Smooth muscle cell (in vitro differentiated cells): Measurements from ENCODE around the gene OR2M2. TPM values are rescaled to one million over a fixed set of nuclear protein-coding genes. Genes with fewer than 3 reads are reported as not detected.

Source experiments
- DNase-seq: peaks from one replicate; lab custom pipeline; 2025; ENCODE audit not compliant: unreplicated experiment; lab: John Stamatoyannopoulos, UW
- H2AFZ ChIP-seq: fragments of 200-600 bp; sonication (generic); 2 replicates; pipeline ENCODE4 v1.6.0; 2016; ENCODE audit warnings: antibody characterized with exemption, low read depth, mild to moderate bottlenecking
- H3F3A ChIP-seq: fragments of 200-600 bp; sonication (generic); 2 replicates; pipeline ENCODE4 v1.6.0; 2017; ENCODE audit warnings: antibody characterized with exemption, low read depth
- H3K27ac ChIP-seq: fragments of 200-600 bp; sonication (generic); 2 replicates; pipeline ENCODE4 v1.5.1; 2016; ENCODE audit warnings: low read depth, mild to moderate bottlenecking
- H3K27me3 ChIP-seq: fragments of 200-600 bp; sonication (generic); 2 replicates; pipeline ENCODE4 v1.6.1; 2016; ENCODE audit warnings: low read depth, mild to moderate bottlenecking
- H3K36me3 ChIP-seq: fragments of 200-600 bp; sonication (generic); 2 replicates; pipeline ENCODE4 v1.5.1; 2016; ENCODE audit warnings: low read depth
- H3K4me1 ChIP-seq: fragments of 200-600 bp; sonication (generic); 2 replicates; pipeline ENCODE4 v1.5.1; 2016; ENCODE audit warnings: low read depth
- H3K4me2 ChIP-seq: fragments of 200-600 bp; sonication (generic); 2 replicates; pipeline ENCODE4 v1.6.0; 2016; ENCODE audit warnings: mild to moderate bottlenecking
- H3K4me3 ChIP-seq: fragments of 200-600 bp; sonication (generic); 2 replicates; pipeline ENCODE4 v1.5.1; 2016; ENCODE audit warnings: mild to moderate bottlenecking
- H3K79me2 ChIP-seq: fragments of 200-600 bp; sonication (generic); 2 replicates; pipeline ENCODE4 v1.6.0; 2016; ENCODE audit warnings: low read depth, mild to moderate bottlenecking
- H3K9ac ChIP-seq: fragments of 200-600 bp; sonication (generic); 2 replicates; pipeline ENCODE4 v1.6.0; 2016; ENCODE audit warnings: low read depth
- H3K9me3 ChIP-seq: fragments of 200-600 bp; sonication (generic); replicated peaks from 2 replicates; pipeline ENCODE4 v1.5.1; 2016; ENCODE audit warnings: low read depth
- H4K20me1 ChIP-seq: fragments of 200-600 bp; sonication (generic); 2 replicates; pipeline ENCODE4 v1.6.0; 2016; ENCODE audit warnings: low read depth
- CTCF ChIP-seq: fragments of 200-600 bp; sonication (generic); IDR thresholded peaks from 2 replicates; pipeline ENCODE4 v1.5.1; 2017; ENCODE audit warnings: borderline replicate concordance, mild to moderate bottlenecking, antibody characterized with exemption; ENCODE audit not compliant: insufficient read depth, poor library complexity, severe bottlenecking
- WGBS: methylation state at CpG from one replicate; pipeline ENCODE4 v1.1.7; 2016; ENCODE audit warnings: low lambda C conversion rate; 5-methylcytosine and 5-hydroxymethylcytosine counted together
- polyA plus RNA-seq: library from polyadenylated mRNA; unstranded; fragments of >200 nt; fragmentation: Nextera tagmentation; extraction: Ambion mirVana; gene quantifications from 2 replicates; pipeline ENCODE4 v1.2.1, GENCODE V29; 2016
- total RNA-seq: library from RNA; depleted of rRNA; stranded (reverse); fragments of >200 nt; gene quantifications from 2 replicates; pipeline ENCODE4 v1.2.3, GENCODE V29; 2014

OR2M2 gene
- total and polyA plus RNA-seq, 2 experiments from 2014 or later = not detected

- no peak for TF ChIP-seq CTCF
- no peak overlapping the region for H3K27ac ChIP-seq
- no peaks in the 10 kb centered on the region for H3K79me2 ChIP-seq
- H3K36me3 ChIP-seq = no peaks in the 10 kb centered on the region
- H3F3A ChIP-seq = no peaks in the 10 kb centered on the region
- H3K9me3 ChIP-seq = peaks cover 8% of the 10 kb centered on the region
- no peak overlapping the region for H2AFZ ChIP-seq
- no peaks in the 10 kb centered on the region for H4K20me1 ChIP-seq
- no peaks in the 10 kb centered on the region for H3K4me1 ChIP-seq
- no peak overlapping the region for H3K9ac ChIP-seq
- WGBS = 68% methylated on average over 7 of the region's 7 CpGs
- H3K4me2 ChIP-seq = no peak overlapping the region
- no peaks in the 10 kb centered on the region for H3K27me3 ChIP-seq
- H3K4me3 ChIP-seq = no peak overlapping the region
- no peak for DNase-seq
These were observed 9.4 kb downstream of the OR2M2 start for GRCh38 chr1:248183996-248184395.

- WGBS = 58% methylated on average over 3 of the region's 3 CpGs
- Histone ChIP-seq H3K27me3 (no peaks in the 10 kb centered on the region), H3K36me3 (no peaks in the 10 kb centered on the region), H3K4me3 (no peak overlapping the region), H3K4me1 (no peaks in the 10 kb centered on the region), H3K27ac (no peak overlapping the region), H4K20me1 (no peaks in the 10 kb centered on the region), H3K9ac (no peak overlapping the region), H3K4me2 (no peak overlapping the region), H3K79me2 (no peaks in the 10 kb centered on the region), H3F3A (no peaks in the 10 kb centered on the region), H2AFZ (no peak overlapping the region), H3K9me3 (peaks cover 11% of the 10 kb centered on the region)
- no peak for TF ChIP-seq CTCF
- DNase-seq = no peak
These were observed 12.7 kb downstream of the OR2M2 start for GRCh38 chr1:248187363-248187762.

GRCh38 chr1:248189026-248189425 lies 14.4 kb downstream of the OR2M2 start:
- no peak overlapping the region for H3K4me2 ChIP-seq
- H3K79me2 ChIP-seq = no peaks in the 10 kb centered on the region
- DNase-seq = no peak
- no peak overlapping the region for H3K27ac ChIP-seq
- H3K36me3 ChIP-seq = no peaks in the 10 kb centered on the region
- H3F3A ChIP-seq = no peaks in the 10 kb centered on the region
- H3K27me3 ChIP-seq = no peaks in the 10 kb centered on the region
- H2AFZ ChIP-seq = no peak overlapping the region
- no peak for TF ChIP-seq CTCF
- WGBS = 76% methylated on average over 11 of the region's 11 CpGs
- H3K9me3 ChIP-seq = peaks cover 8% of the 10 kb centered on the region
- H3K4me1 ChIP-seq = no peaks in the 10 kb centered on the region
- H4K20me1 ChIP-seq = no peaks in the 10 kb centered on the region
- H3K4me3 ChIP-seq = no peak overlapping the region
- no peak overlapping the region for H3K9ac ChIP-seq

- no peak for TF ChIP-seq CTCF
These were observed 19.5 kb downstream of the OR2M2 start for GRCh38 chr1:248194117-248194516.

More at GRCh38 chr1:248194117-248194516, 19.5 kb downstream of the OR2M2 start:
- no peak overlapping the region for H2AFZ ChIP-seq
- H3K4me2 ChIP-seq = no peak overlapping the region
- no peaks in the 10 kb centered on the region for H3K27me3 ChIP-seq
- H3K4me1 ChIP-seq = no peaks in the 10 kb centered on the region
- DNase-seq = no peak
- H3K27ac ChIP-seq = no peak overlapping the region
- no peaks in the 10 kb centered on the region for H3K79me2 ChIP-seq
- no peaks in the 10 kb centered on the region for H4K20me1 ChIP-seq
- H3F3A ChIP-seq = no peaks in the 10 kb centered on the region
- no peak overlapping the region for H3K4me3 ChIP-seq
- no peaks in the 10 kb centered on the region for H3K36me3 ChIP-seq
- WGBS = 17% methylated on average over 1 of the region's 1 CpG
- no peak overlapping the region for H3K9ac ChIP-seq
- peaks cover 9% of the 10 kb centered on the region for H3K9me3 ChIP-seq
